ENCODE results near the gene RHAG. TPM values are rescaled to one million over a fixed set of nuclear protein-coding genes. Genes with fewer than 3 reads are reported as not detected.

Gene RHAG
- total and polyA plus RNA-seq, 5 experiments from 2014 or later: not detected

DNA sequence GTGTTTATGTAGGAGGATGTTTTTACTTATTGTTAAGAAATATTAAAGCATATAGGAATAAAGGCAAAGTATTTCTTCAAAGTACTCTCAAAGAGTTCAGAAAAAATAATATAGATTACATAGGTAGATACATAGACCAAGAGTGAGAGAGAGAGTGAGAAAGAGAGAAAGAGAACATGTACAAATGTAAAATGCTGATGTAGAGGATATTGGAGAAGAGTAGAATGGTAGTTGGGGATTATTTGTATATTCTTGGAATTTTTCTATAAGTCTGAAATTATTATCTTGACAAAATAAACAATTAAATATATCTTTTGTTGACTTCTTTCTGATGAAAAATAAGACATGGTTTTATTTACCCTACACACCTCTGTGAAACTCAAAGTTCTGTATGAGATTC lies 57.0 kb downstream of the RHAG start:
- ATAC-seq: no peak
- DNase-seq: no peak

DNA sequence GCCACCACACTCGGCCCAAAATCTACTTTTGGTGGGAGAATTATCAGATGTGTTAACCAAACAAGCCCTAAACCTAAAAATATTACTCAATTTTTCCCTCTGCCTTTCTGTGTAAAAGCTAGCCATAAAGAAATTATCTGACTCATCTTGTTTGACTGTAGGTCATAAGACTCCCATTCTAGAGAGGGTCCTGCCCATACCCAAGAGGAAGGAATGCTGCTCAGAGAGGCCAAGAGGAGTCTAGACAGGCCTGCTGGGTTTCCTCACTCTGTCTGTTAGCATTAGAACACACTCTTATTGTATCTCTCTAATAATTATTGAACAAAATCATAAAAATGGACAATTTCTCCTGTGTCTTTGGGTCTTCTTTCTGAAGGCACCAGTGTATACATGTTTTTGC lies 60.0 kb downstream of the RHAG start:
- H3K36me3 Mint-ChIP-seq: no peaks in the 10 kb centered on the region
- H3K9me3 Mint-ChIP-seq: peaks cover 0 to 2% (median 0%) of the 10 kb centered on the region in 9 donors
- no peak overlapping the region for H3K4me3 Mint-ChIP-seq
- ATAC-seq (no peak), DNase-seq (no peak)
- POLR2A ChIA-PET: no interaction called here
- peaks cover 0 to 5% (median 1%) of the 10 kb centered on the region in 5 donors for H3K27me3 Mint-ChIP-seq
- no peak overlapping the region for H3K27ac Mint-ChIP-seq
- no peaks in the 10 kb centered on the region for H3K4me1 Mint-ChIP-seq

More for the DNA sequence above, 57.0 kb downstream of the RHAG start:
- no peak overlapping the region for H3K4me3 Mint-ChIP-seq
- H3K27me3 Mint-ChIP-seq: peaks cover 0 to 8% (median 1%) of the 10 kb centered on the region in 5 donors
- POLR2A ChIA-PET: no interaction called here
- H3K36me3 Mint-ChIP-seq: no peaks in the 10 kb centered on the region
- H3K27ac Mint-ChIP-seq: no peak overlapping the region
- H3K9me3 Mint-ChIP-seq: peaks cover 0 to 2% (median 0%) of the 10 kb centered on the region in 9 donors
- no peaks in the 10 kb centered on the region for H3K4me1 Mint-ChIP-seq

DNA sequence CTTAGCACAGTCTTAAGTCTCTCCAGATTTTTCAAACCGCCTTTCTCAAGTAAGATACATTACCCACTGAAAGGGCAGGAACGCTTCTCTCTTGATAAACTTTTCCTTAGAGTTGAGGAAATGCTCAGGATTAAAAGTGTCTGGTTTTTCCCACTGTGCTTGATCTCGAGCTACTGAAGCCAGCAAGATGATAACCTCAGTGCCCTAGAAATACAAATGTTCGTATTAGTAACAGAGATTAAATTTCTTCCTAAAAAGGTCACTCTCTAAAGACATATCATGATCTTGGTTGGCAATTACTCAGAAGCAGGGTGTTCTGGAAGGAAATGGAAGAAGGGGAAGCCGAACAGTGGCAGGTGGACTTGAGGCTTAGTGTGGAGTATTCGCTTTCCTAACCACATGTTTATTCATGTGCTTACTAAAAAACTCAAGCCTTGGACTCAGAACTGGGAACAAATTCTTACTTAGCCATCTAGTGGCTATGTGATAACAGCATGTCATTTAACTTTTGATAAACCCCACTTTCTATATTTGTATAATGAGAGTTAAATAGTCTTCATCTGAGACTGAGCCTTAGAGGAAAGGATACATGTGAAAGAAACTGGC lies 66.1 kb downstream of the RHAG start:
- H3K36me3 Mint-ChIP-seq: no peaks in the 10 kb centered on the region
- DNase-seq: no peak
- H3K9me3 Mint-ChIP-seq: no peaks in the 10 kb centered on the region
- no peak overlapping the region for H3K27ac Mint-ChIP-seq
- no peaks in the 10 kb centered on the region for H3K4me1 Mint-ChIP-seq
- no peak overlapping the region for H3K4me3 Mint-ChIP-seq
- peaks cover 0 to 15% (median 3%) of the 10 kb centered on the region in 5 donors for H3K27me3 Mint-ChIP-seq
- POLR2A ChIA-PET: no interaction called here
- no peak for ATAC-seq

DNA sequence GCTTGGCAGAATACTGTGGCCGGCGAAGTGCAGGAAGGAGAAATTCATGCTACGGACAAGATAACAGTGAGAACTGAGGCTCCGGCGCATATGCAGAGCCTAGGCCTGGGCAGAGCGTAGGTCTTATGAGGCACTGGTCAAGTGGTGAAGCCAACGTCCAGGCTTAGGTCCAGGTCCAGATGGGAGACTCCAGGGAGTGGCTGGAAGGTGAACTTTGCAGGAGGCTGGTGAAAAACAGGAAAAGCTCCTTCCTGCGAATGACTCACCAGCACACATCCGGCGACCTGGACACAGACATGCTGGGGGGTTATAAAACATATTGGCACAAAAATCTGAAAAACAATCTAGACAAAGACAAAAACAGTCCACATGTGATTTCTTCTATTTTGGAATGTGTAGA lies 70.8 kb downstream of the RHAG start:
- DNase-seq: no peak
- H3K27ac Mint-ChIP-seq: no peak overlapping the region
- no peak overlapping the region for H3K4me3 Mint-ChIP-seq
- no peaks in the 10 kb centered on the region for H3K4me1 Mint-ChIP-seq
- peaks cover 5 to 19% (median 14%) of the 10 kb centered on the region in 5 donors for H3K27me3 Mint-ChIP-seq
- no peaks in the 10 kb centered on the region for H3K36me3 Mint-ChIP-seq
- POLR2A ChIA-PET: no interaction called here
- H3K9me3 Mint-ChIP-seq: peaks cover 0 to 5% (median 0%) of the 10 kb centered on the region in 9 donors
- ATAC-seq: no peak

DNA sequence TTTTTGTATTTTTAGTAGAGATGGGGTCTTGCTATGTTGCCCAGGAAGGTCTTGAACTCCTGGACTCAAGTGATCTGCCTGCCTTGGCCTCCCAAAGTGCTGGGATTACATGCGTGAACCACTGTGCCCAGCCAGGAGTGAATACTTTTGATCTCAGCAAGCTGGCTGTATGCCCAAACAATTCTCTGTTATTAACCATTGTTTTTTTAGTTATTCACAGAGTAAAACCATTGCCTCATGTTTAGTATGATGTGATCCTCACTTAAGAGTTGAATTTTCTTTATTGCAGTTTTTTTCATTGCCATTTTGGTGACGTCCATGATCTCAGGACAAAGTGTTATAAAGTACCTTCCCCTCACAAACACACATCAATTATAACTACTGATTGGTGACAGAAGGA lies 71.4 kb downstream of the RHAG start:
- POLR2A ChIA-PET: no interaction called here
- Mint-ChIP-seq H3K4me1 (no peaks in the 10 kb centered on the region), H3K27me3 (peaks cover 6 to 21% (median 14%) of the 10 kb centered on the region in 5 donors), H3K36me3 (no peaks in the 10 kb centered on the region), H3K27ac (no peak overlapping the region), H3K4me3 (no peak overlapping the region), H3K9me3 (peaks cover 0 to 5% (median 0%) of the 10 kb centered on the region in 9 donors)
- ATAC-seq (no peak), DNase-seq (no peak)

DNA sequence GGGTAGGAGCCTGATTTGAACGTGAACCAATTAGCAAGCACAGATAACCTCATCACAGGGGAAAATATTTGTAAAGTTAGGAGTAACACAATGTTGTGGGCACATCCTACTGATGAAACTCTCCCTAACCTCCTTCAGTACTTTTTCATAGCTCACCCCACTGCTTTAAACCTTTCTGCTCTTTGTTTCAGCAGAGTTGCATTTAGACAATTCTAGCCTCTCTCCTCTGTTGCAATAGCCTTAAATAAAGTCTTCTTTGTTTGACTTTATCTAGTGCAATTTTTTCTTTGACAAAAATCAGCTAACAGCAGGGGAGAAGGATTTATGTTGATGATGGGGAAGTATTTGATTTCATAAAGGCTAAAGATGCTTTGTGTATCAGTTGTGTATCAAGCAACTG lies 72.1 kb downstream of the RHAG start:
- ATAC-seq: no peak
- Mint-ChIP-seq H3K9me3 (peaks cover 0 to 5% (median 0%) of the 10 kb centered on the region in 9 donors), H3K27me3 (peaks cover 6 to 16% (median 14%) of the 10 kb centered on the region in 5 donors), H3K4me1 (no peaks in the 10 kb centered on the region), H3K36me3 (no peaks in the 10 kb centered on the region), H3K4me3 (no peak overlapping the region), H3K27ac (no peak overlapping the region)
- POLR2A ChIA-PET: no interaction called here
- DNase-seq: no peak

DNA sequence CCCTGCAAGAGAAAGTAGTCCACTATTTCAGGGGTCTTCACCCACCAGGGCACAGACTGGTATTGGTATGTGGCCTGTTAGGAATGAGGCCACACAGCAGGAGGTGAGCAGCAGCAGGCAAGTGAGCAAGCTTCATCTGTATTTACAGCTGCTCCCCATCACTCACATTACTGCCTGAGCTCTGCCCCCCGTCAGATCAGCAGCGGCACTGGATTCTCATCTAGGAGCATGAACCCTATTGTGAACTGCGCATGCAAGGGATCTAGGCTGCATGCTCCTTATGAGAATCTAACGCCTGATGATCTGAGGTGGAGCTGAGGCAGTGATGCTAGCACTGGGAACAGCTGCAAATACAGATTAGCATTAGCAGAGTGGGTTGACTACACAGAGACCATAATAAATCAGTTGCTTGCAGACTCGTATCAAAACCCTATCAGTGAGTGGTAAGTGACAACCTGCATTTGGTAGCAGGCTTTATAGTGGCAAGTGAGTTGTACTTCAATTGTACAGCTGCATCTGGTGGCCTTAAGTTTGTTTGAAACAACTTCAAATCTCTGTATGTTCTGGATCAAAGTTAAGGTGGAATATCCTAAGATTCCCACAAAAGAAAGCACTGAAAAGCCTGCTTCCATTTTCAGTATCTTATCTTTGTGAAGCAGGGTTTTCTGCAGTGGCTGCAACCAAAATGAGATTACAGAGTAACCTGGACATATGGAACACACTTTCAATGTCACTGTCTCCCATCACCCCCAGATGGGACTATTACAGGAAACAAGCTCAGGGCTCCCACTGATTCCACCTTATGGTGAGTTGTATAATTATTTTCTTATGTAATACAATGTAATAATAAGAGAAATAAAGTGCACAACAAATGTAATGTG lies 73.4 kb downstream of the RHAG start:
- H3K4me1 Mint-ChIP-seq: no peaks in the 10 kb centered on the region
- H3K27me3 Mint-ChIP-seq: peaks cover 9 to 17% (median 14%) of the 10 kb centered on the region in 5 donors
- no peak overlapping the region for H3K27ac Mint-ChIP-seq
- ATAC-seq: no peak
- POLR2A ChIA-PET: no interaction called here
- H3K36me3 Mint-ChIP-seq: no peaks in the 10 kb centered on the region
- no peak for DNase-seq
- H3K4me3 Mint-ChIP-seq: no peak overlapping the region
- H3K9me3 Mint-ChIP-seq: peaks cover 0 to 5% (median 0%) of the 10 kb centered on the region in 9 donors

DNA sequence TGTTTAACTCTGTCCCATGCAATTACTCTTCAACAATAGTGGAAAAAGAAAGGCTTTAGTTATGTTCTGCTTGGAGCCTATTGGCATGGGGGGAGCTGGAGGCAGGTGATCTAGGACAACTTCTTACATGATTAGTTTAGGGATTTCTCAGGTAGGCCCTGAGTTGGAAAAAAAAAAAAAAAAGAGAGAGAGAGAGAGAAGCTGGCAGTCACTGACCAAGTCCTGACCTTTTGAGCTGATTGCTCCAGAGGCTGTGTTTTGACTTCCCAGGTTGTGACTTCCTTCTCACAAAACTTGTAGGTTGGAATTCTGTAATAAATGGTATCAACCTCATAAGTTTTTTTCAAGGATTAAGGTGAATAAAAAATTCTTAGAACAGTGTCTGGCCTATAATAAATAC lies 78.4 kb downstream of the RHAG start:
- ATAC-seq: no peak
- Mint-ChIP-seq H3K27me3 (peaks cover 7 to 14% (median 8%) of the 10 kb centered on the region in 5 donors), H3K9me3 (peaks cover 0 to 5% (median 0%) of the 10 kb centered on the region in 9 donors), H3K4me3 (no peak overlapping the region), H3K36me3 (no peaks in the 10 kb centered on the region), H3K4me1 (no peaks in the 10 kb centered on the region), H3K27ac (no peak overlapping the region)
- POLR2A ChIA-PET: no interaction called here
- no peak for DNase-seq

DNA sequence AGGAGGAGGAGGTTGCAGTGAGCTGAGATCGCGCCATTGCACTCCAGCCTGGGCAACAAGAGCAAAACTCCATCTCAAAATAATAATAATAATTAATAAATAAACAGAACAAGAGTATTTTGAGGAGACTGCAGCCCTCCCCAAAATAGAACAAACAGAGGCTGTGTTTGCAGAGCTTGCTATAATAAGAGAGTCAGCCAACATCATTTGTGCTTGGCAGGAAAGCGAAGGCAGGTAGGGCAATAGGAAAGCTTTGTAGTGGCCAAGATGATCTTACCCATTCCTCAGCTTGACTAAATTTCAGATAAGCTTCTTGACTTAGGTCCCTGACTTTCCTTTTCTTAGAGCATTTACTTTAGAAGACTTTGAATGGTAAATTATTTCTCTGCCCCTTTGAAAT lies 79.5 kb downstream of the RHAG start:
- Mint-ChIP-seq H3K4me1 (peaks cover 0 to 2% (median under 1%) of the 10 kb centered on the region in 4 donors), H3K27ac (no peak overlapping the region), H3K4me3 (no peak overlapping the region), H3K9me3 (peaks cover 0 to 5% (median 0%) of the 10 kb centered on the region in 9 donors), H3K36me3 (no peaks in the 10 kb centered on the region), H3K27me3 (peaks cover 7 to 14% (median 11%) of the 10 kb centered on the region in 5 donors)
- POLR2A ChIA-PET: no interaction called here
- ATAC-seq (no peak), DNase-seq (no peak)

DNA sequence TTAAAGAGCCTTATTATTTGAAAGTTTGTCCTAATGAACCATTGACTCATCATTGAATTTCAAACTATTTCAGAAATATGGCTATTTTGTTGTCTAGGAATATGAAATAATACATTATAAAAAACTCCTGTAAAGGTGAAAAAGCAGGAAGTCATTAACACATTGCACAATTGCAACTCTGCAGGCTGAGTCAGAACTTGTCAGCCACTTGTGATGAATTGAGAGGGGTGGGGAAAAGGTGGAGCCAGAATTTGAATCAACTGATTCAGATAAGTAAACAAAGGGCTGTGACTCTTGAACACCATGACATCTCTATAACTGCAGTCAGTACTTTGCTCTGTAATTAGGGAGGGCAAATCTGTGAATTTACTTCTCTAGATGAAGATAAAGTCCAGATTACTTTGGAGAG lies 80.2 kb downstream of the RHAG start:
- no peak overlapping the region for H3K27ac Mint-ChIP-seq

DNA sequence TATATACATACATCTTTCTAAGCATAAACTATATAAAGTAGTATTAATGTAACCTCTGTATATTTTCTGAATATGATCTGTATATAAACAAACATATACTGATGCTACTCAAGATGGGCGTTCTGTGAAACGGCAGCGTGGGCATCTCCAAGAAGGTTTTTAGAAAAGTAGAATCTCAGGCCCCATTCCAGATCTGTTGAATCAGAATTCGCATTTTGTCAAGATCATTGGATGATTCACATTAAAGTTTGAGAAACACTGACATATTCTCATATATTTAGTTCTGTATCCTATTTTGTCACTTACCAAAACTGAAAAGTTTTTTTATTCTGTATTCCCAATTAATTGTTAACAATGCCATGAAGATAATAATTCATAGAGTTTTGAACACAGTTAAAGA lies 80.7 kb downstream of the RHAG start:
- no peak for DNase-seq
- Mint-ChIP-seq H3K4me3 (no peak overlapping the region), H3K27me3 (peaks cover 10 to 15% (median 12%) of the 10 kb centered on the region in 5 donors), H3K4me1 (peaks cover 2 to 12% (median 11%) of the 10 kb centered on the region in 4 donors), H3K9me3 (peaks cover 0 to 2% (median 0%) of the 10 kb centered on the region in 9 donors), H3K27ac (no peak overlapping the region), H3K36me3 (no peaks in the 10 kb centered on the region)
- POLR2A ChIA-PET: no interaction called here
- no peak for ATAC-seq

More for the DNA sequence above, 80.2 kb downstream of the RHAG start:
- Mint-ChIP-seq H3K36me3 (no peaks in the 10 kb centered on the region), H3K4me3 (no peak overlapping the region), H3K27me3 (peaks cover 10 to 14% (median 12%) of the 10 kb centered on the region in 5 donors), H3K9me3 (peaks cover 0 to 5% (median 0%) of the 10 kb centered on the region in 9 donors), H3K4me1 (peaks cover 2 to 7% (median 6%) of the 10 kb centered on the region in 4 donors)
- ATAC-seq (no peak), DNase-seq (no peak)
- POLR2A ChIA-PET: no interaction called here
